SK-N-SH (cell line): ENCODE results near the gene ARHGEF10L. TPM values are rescaled to one million over a fixed set of nuclear protein-coding genes. Genes with fewer than 3 reads are reported as not detected.

Experiments used
- CTCF ChIA-PET: fragments of 300-600, 350-600 bp; formaldehyde crosslinking; extraction: SDS; loops from one replicate; lab custom pipeline; 2021; lab: Yijun Ruan, JAX
- POLR2A ChIA-PET: fragments of 350-600 bp; sonication (Branson Sonifier 250); formaldehyde crosslinking; extraction: SDS; loops from one replicate; lab custom pipeline; 2020; ENCODE audit warnings: antibody characterized with exemption, inconsistent platforms; lab: Yijun Ruan, JAX
- DNase-seq: peaks from one replicate; pipeline ENCODE4 v3.0.0; 2012
- H2AFZ ChIP-seq: fragments of 200-600 bp; sonication (generic); 2 replicates; pipeline ENCODE4 v1.8.1; 2016; ENCODE audit warnings: antibody characterized with exemption, mild to moderate bottlenecking, low read depth
- H3F3A ChIP-seq: fragments of 200-600 bp; sonication (generic); replicated peaks from 2 replicates; pipeline ENCODE3; 2016; ENCODE audit warnings: antibody characterized with exemption, mild to moderate bottlenecking; ENCODE audit not compliant: insufficient read depth
- H3K27ac ChIP-seq, 2 experiments: fragments of 200-500 bp in 1 of 2; fragments of 200-600 bp in 1 of 2; sonication (Bioruptor generic) in 1 of 2; sonication (generic), shearing (Covaris generic) in 1 of 2; 2 replicates each; pipeline versions ENCODE4 v1.5.1 to v1.6.1; 2014 to 2016; ENCODE audit warnings: low read depth in 2 of 2, inconsistent platforms in 1 of 2, low read length in 1 of 2, mild to moderate bottlenecking in 1 of 2, mixed read lengths in 1 of 2
- H3K27me3 ChIP-seq: fragments of 200-600 bp; sonication (generic), shearing (Covaris generic); 2 replicates; pipeline ENCODE4 v1.6.1; 2016; ENCODE audit warnings: mixed run types; ENCODE audit not compliant: insufficient read depth
- H3K36me3 ChIP-seq, 2 experiments: fragments of 200-500 bp in 1 of 2; fragments of 200-600 bp in 1 of 2; sonication (Bioruptor generic) in 1 of 2; sonication (generic) in 1 of 2; replicated peaks in 1 of 2; 2 replicates each; pipeline versions ENCODE3 to v1.5.1; 2014 to 2016; ENCODE audit warnings: low read length in 1 of 2, mild to moderate bottlenecking in 1 of 2; ENCODE audit not compliant: insufficient read depth in 2 of 2, control insufficient read depth in 1 of 2
- H3K4me1 ChIP-seq, 2 experiments: fragments of 200-500 bp in 1 of 2; fragments of 200-600 bp in 1 of 2; sonication (Bioruptor generic) in 1 of 2; sonication (generic), shearing (Covaris generic) in 1 of 2; 2 replicates each; pipeline versions ENCODE4 v1.5.1 to v1.6.1; 2014 to 2016; ENCODE audit warnings: low read depth in 1 of 2, low read length in 1 of 2, mixed run types in 1 of 2; ENCODE audit not compliant: insufficient read depth in 2 of 2, control insufficient read depth in 1 of 2
- H3K4me2 ChIP-seq: fragments of 200-600 bp; sonication (generic), shearing (Covaris generic); 2 replicates; pipeline ENCODE4 v1.6.1; 2017; ENCODE audit warnings: mixed run types
- H3K4me3 ChIP-seq, 2 experiments: fragments of 200-500 bp in 1 of 2; fragments of 200-600 bp in 1 of 2; sonication (Bioruptor generic) in 1 of 2; sonication (generic), shearing (Covaris generic) in 1 of 2; 2 replicates each; pipeline versions ENCODE4 v1.5.1 to v1.8.1; 2014 to 2016; ENCODE audit warnings: low read depth in 2 of 2, inconsistent platforms in 1 of 2, low read length in 1 of 2, mild to moderate bottlenecking in 1 of 2, mixed read lengths in 1 of 2, moderate library complexity in 1 of 2
- H3K79me2 ChIP-seq: fragments of 200-600 bp; sonication (generic); 2 replicates; pipeline ENCODE4 v1.8.1; 2017; ENCODE audit warnings: mild to moderate bottlenecking; ENCODE audit not compliant: insufficient read depth
- H3K9ac ChIP-seq: fragments of 200-600 bp; sonication (generic); 2 replicates; pipeline ENCODE4 v1.6.1; 2017; ENCODE audit warnings: mixed run types
- H3K9me2 ChIP-seq: fragments of 200-600 bp; sonication (generic); 2 replicates; pipeline ENCODE4 v1.6.1; 2017; ENCODE audit warnings: mixed run types
- H3K9me3 ChIP-seq: fragments of 200-600 bp; sonication (generic); 2 replicates; pipeline ENCODE4 v1.6.1; 2017; ENCODE audit warnings: mixed run types, mild to moderate bottlenecking, moderate library complexity
- H4K20me1 ChIP-seq: fragments of 200-600 bp; sonication (generic); 2 replicates; pipeline ENCODE4 v1.6.1; 2017; ENCODE audit warnings: mild to moderate bottlenecking, mixed run types; ENCODE audit not compliant: insufficient read depth
- ELF1 ChIP-seq: IDR thresholded peaks from 2 replicates; pipeline ENCODE4 v1.4.0; 2012
- EZH2phosphoT487 ChIP-seq: fragments of 200-600 bp; sonication (generic); IDR thresholded peaks from 2 replicates; pipeline ENCODE4 v1.6.1; 2017; ENCODE audit warnings: low read depth, mixed run types, mild to moderate bottlenecking, antibody characterized with exemption, moderate library complexity, borderline replicate concordance
- FOSL2 ChIP-seq: IDR thresholded peaks from 2 replicates; pipeline ENCODE4 v1.4.0; 2012; ENCODE audit warnings: low read depth, mild to moderate bottlenecking, moderate library complexity, borderline replicate concordance
- FOXJ3 ChIP-seq: sonication (generic); formaldehyde crosslinking; IDR thresholded peaks from 2 replicates; pipeline ENCODE4 v1.5.1; 2020; ENCODE audit warnings: mild to moderate bottlenecking, missing genetic modification reagents
- FOXM1 ChIP-seq: IDR thresholded peaks from 2 replicates; pipeline ENCODE4 v1.4.0; 2012; ENCODE audit warnings: low read depth, mild to moderate bottlenecking
- GABPA ChIP-seq: IDR thresholded peaks from 2 replicates; pipeline ENCODE4 v1.4.0; 2012; ENCODE audit warnings: low read depth, mild to moderate bottlenecking
- GATA2 ChIP-seq: sonication (generic); formaldehyde crosslinking; IDR thresholded peaks from 2 replicates; pipeline ENCODE4 v1.5.0; 2020; ENCODE audit warnings: mild to moderate bottlenecking, missing genetic modification reagents
- JUND ChIP-seq: IDR thresholded peaks from 2 replicates; pipeline ENCODE4 v1.4.0; 2012
- MXI1 ChIP-seq: IDR thresholded peaks from 2 replicates; pipeline ENCODE4 v1.6.1; 2012; ENCODE audit warnings: mild to moderate bottlenecking, low read depth, low read length, improper control_type of control experiment
- NRF1 ChIP-seq: IDR thresholded peaks from 2 replicates; pipeline ENCODE4 v1.6.1; 2012; ENCODE audit warnings: low read depth, mild to moderate bottlenecking, low read length
- POLR2AphosphoS5 ChIP-seq: IDR thresholded peaks from 2 replicates; pipeline ENCODE4 v1.6.1; 2012; ENCODE audit warnings: low read depth, low read length
- RAD21 ChIP-seq: IDR thresholded peaks from 2 replicates; pipeline ENCODE4 v1.6.1; 2012; ENCODE audit warnings: mild to moderate bottlenecking, low read length
- RCOR1 ChIP-seq: fragments of 150-350 bp; IDR thresholded peaks from 2 replicates; pipeline ENCODE4 v1.6.1; 2017; ENCODE audit warnings: antibody characterized with exemption, low read length
- REST ChIP-seq: IDR thresholded peaks from 2 replicates; pipeline ENCODE4 v1.6.1; 2012; ENCODE audit warnings: mild to moderate bottlenecking, low read depth, low read length, moderate library complexity
- RFX5 ChIP-seq: IDR thresholded peaks from 2 replicates; pipeline ENCODE4 v1.6.1; 2012; ENCODE audit warnings: mild to moderate bottlenecking, improper control_type of control experiment, low read length
- RXRA ChIP-seq: IDR thresholded peaks from 2 replicates; pipeline ENCODE4 v1.4.0; 2012; ENCODE audit warnings: low read depth, mild to moderate bottlenecking, borderline replicate concordance
- SIN3A ChIP-seq: IDR thresholded peaks from 2 replicates; pipeline ENCODE4 v1.6.1; 2012; ENCODE audit warnings: low read depth, mild to moderate bottlenecking, low read length, moderate library complexity, borderline replicate concordance
- SMC3 ChIP-seq: IDR thresholded peaks from 2 replicates; pipeline ENCODE4 v1.6.1; 2012; ENCODE audit warnings: low read depth, low read length, improper control_type of control experiment
- TCF12 ChIP-seq: IDR thresholded peaks from 2 replicates; pipeline ENCODE4 v1.4.0; 2012
- TEAD4 ChIP-seq: IDR thresholded peaks from 2 replicates; pipeline ENCODE4 v1.4.0; 2012; ENCODE audit warnings: mild to moderate bottlenecking, borderline replicate concordance; ENCODE audit not compliant: insufficient read depth
- YY1 ChIP-seq: IDR thresholded peaks from 2 replicates; pipeline ENCODE4 v1.4.0; 2012; ENCODE audit warnings: low read depth, mild to moderate bottlenecking
- WGBS: methylation state at CpG from one replicate; pipeline ENCODE4 v1.1.6; 2017; ENCODE audit warnings: low lambda C conversion rate; 5-methylcytosine and 5-hydroxymethylcytosine counted together
- polyA plus RNA-seq, 3 experiments: library from polyadenylated mRNA; depleted of rRNA; stranded (reverse); fragments of >200 nt; gene quantifications; 2 replicates each; pipeline ENCODE4 v1.2.3, GENCODE V29; 2012
- TF ChIP-seq, protein P1 (sequence below): IDR thresholded peaks from 2 replicates; pipeline ENCODE4 v1.4.0; 2012; ENCODE audit warnings: low read depth
- TF ChIP-seq, protein P2 (sequence below): fragments of 150-350 bp; IDR thresholded peaks from 2 replicates; pipeline ENCODE4 v1.6.1; 2017; ENCODE audit warnings: antibody characterized with exemption, low read length, low read depth, borderline replicate concordance
- TF ChIP-seq, protein P3 (sequence below): fragments of 150-350 bp; IDR thresholded peaks from 2 replicates; pipeline ENCODE4 v1.6.1; 2016; ENCODE audit warnings: mild to moderate bottlenecking, low read depth, low read length
- TF ChIP-seq, protein P4 (sequence below): IDR thresholded peaks from 2 replicates; pipeline ENCODE4 v1.4.0; 2012; ENCODE audit warnings: low read depth, borderline replicate concordance
- TF ChIP-seq, protein P5 (sequence below): IDR thresholded peaks from 2 replicates; pipeline ENCODE4 v1.4.0; 2012; ENCODE audit warnings: low read depth, borderline replicate concordance

ARHGEF10L gene
- polyA plus RNA-seq, 1 of the 3 experiments (the other 2 are of a cell fraction): 12.5 TPM

- POLR2A ChIA-PET: interaction anchor here (0.6 to 1.6 kb wide), 3 partner anchors 11 to 416 kb away, joined by 3 to 11 read pairs (median 5); no protein-coding TSS in a partner anchor
- H2AFZ ChIP-seq: no peak overlapping the region
- 27% methylated on average over 8 of the region's 8 CpGs for WGBS
- peaks cover 23 to 27% of the 10 kb centered on the region in 2 experiments; a peak in 3 of 4 replicates for H3K4me1 ChIP-seq
- peaks cover 76% of the 10 kb centered on the region for H3K79me2 ChIP-seq
- H3K9me3 ChIP-seq: no peaks in the 10 kb centered on the region
- CTCF ChIA-PET: interaction anchor here (0.6 to 3.2 kb wide), 8 partner anchors 11 to 158 kb away, joined by 3 to 13 read pairs (median 3); no protein-coding TSS in a partner anchor
- H3F3A ChIP-seq: peaks cover 15% of the 10 kb centered on the region
- peaks cover 10% of the 10 kb centered on the region; the same call in 1 of the 2 replicates for H4K20me1 ChIP-seq
- no peaks in the 10 kb centered on the region for H3K27me3 ChIP-seq
- H3K4me2 ChIP-seq: peak overlapping the region; percentile 53
- peak overlapping the region in 1 of 2 experiments; percentile 15; a peak in 2 of 4 replicates for H3K4me3 ChIP-seq
- no peak overlapping the region for H3K9ac ChIP-seq
- no peaks in the 10 kb centered on the region for H3K9me2 ChIP-seq
- H3K27ac ChIP-seq: peak overlapping the region; percentile 77 to 93
- peak; percentile 89 for DNase-seq
- no peaks in the 10 kb centered on the region for H3K36me3 ChIP-seq
- TF ChIP-seq NRF1: no peak
- TF ChIP-seq FOXM1: no peak
- TF ChIP-seq, protein P1, sequence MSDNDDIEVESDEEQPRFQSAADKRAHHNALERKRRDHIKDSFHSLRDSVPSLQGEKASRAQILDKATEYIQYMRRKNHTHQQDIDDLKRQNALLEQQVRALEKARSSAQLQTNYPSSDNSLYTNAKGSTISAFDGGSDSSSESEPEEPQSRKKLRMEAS: 0 out of 2 replicates have a peak, but pooled peaks have one; percentile 23
- no peak for TF ChIP-seq SIN3A
- no peak for TF ChIP-seq TEAD4
- no peak for TF ChIP-seq EZH2phosphoT487
- TF ChIP-seq SMC3: no peak; the same call in 1 of the 2 replicates
- no peak for TF ChIP-seq YY1
- no peak for TF ChIP-seq JUND
- TF ChIP-seq RAD21: peak; percentile 25
- TF ChIP-seq FOXJ3 (CRISPR knock-in tag): no peak
- TF ChIP-seq, protein P2, sequence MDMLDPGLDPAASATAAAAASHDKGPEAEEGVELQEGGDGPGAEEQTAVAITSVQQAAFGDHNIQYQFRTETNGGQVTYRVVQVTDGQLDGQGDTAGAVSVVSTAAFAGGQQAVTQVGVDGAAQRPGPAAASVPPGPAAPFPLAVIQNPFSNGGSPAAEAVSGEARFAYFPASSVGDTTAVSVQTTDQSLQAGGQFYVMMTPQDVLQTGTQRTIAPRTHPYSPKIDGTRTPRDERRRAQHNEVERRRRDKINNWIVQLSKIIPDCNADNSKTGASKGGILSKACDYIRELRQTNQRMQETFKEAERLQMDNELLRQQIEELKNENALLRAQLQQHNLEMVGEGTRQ: peak; percentile 69; the same call in 1 of the 2 replicates
- TF ChIP-seq TCF12: peak; percentile 45; the same call in 1 of the 2 replicates
- TF ChIP-seq, protein P3, sequence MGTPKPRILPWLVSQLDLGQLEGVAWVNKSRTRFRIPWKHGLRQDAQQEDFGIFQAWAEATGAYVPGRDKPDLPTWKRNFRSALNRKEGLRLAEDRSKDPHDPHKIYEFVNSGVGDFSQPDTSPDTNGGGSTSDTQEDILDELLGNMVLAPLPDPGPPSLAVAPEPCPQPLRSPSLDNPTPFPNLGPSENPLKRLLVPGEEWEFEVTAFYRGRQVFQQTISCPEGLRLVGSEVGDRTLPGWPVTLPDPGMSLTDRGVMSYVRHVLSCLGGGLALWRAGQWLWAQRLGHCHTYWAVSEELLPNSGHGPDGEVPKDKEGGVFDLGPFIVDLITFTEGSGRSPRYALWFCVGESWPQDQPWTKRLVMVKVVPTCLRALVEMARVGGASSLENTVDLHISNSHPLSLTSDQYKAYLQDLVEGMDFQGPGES: no peak
- TF ChIP-seq, protein P4, sequence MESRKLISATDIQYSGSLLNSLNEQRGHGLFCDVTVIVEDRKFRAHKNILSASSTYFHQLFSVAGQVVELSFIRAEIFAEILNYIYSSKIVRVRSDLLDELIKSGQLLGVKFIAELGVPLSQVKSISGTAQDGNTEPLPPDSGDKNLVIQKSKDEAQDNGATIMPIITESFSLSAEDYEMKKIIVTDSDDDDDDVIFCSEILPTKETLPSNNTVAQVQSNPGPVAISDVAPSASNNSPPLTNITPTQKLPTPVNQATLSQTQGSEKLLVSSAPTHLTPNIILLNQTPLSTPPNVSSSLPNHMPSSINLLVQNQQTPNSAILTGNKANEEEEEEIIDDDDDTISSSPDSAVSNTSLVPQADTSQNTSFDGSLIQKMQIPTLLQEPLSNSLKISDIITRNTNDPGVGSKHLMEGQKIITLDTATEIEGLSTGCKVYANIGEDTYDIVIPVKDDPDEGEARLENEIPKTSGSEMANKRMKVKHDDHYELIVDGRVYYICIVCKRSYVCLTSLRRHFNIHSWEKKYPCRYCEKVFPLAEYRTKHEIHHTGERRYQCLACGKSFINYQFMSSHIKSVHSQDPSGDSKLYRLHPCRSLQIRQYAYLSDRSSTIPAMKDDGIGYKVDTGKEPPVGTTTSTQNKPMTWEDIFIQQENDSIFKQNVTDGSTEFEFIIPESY: no peak
- peak; percentile 79 for TF ChIP-seq MXI1
- TF ChIP-seq, protein P5, sequence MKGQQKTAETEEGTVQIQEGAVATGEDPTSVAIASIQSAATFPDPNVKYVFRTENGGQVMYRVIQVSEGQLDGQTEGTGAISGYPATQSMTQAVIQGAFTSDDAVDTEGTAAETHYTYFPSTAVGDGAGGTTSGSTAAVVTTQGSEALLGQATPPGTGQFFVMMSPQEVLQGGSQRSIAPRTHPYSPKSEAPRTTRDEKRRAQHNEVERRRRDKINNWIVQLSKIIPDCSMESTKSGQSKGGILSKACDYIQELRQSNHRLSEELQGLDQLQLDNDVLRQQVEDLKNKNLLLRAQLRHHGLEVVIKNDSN: peak; percentile 85
- TF ChIP-seq RFX5: no peak
- TF ChIP-seq FOSL2: no peak
- TF ChIP-seq POLR2AphosphoS5: no peak
- peak; percentile 81 for TF ChIP-seq RCOR1
- TF ChIP-seq GATA2 (CRISPR knock-in tag): peak; percentile 52
- no peak for TF ChIP-seq GABPA
- TF ChIP-seq ELF1: no peak
- no peak for TF ChIP-seq REST
- TF ChIP-seq RXRA: peak; percentile 8; the same call in 1 of the 2 replicates
Measured at GRCh38 chr1:17551755-17552234, 12.3 kb downstream of the ARHGEF10L start.
